Prostate gland (tissue), 2 donors: ENCODE measurements around the gene ANKIB1. TPM values are rescaled to one million over a fixed set of nuclear protein-coding genes. Genes with fewer than 3 reads are reported as not detected.

Experiments
- DNase-seq: peaks from one replicate; pipeline ENCODE4 v3.0.0-alpha.2; 2019; ENCODE audit warnings: low spot score
- H3K27ac ChIP-seq, 2 donors: fragments of 200-600 bp; sonication (generic); 2 replicates each; pipeline ENCODE4 v1.5.1; 2017 to 2019
- H3K27me3 ChIP-seq: fragments of 200-600 bp; sonication (generic); replicated peaks from 2 replicates; pipeline ENCODE4 v1.5.1; 2019; ENCODE audit not compliant: insufficient read depth
- H3K36me3 ChIP-seq, 2 donors: fragments of 200-600 bp; sonication (generic); 1 replicate in 1 of 2; 2 replicates in 1 of 2; pipeline versions ENCODE4 v1.5.1 to v1.8.1; 2017 to 2019
- H3K4me1 ChIP-seq: fragments of 200-600 bp; sonication (generic); replicated peaks from 2 replicates; pipeline ENCODE4 v1.5.1; 2019
- H3K4me3 ChIP-seq, 2 donors: fragments of 200-600 bp; sonication (generic); 2 replicates each; pipeline ENCODE4 v1.5.1; 2017 to 2019
- H3K9me3 ChIP-seq: fragments of 200-600 bp; sonication (generic); 2 replicates; pipeline ENCODE4 v1.5.1; 2017
- POLR2A ChIP-seq: fragments of 450-650 bp; IDR thresholded peaks from one replicate; pipeline ENCODE4 v1.6.1; 2016; ENCODE audit warnings: antibody characterized with exemption, mild to moderate bottlenecking
- POLR2AphosphoS5 ChIP-seq: sonication (generic); formaldehyde crosslinking; IDR thresholded peaks from one replicate; pipeline ENCODE4 v1.6.1; 2017; ENCODE audit warnings: antibody characterized with exemption
- WGBS: methylation state at CpG from one replicate; pipeline ENCODE4 v1.1.5; 2018; 5-methylcytosine and 5-hydroxymethylcytosine counted together
- intact Hi-C: fragments of 100-400 bp; cut with DNase I; formaldehyde crosslinking; loops from one replicate; pipeline ENCODE4 v1.14.2; 2022
- total RNA-seq, 2 donors: library from RNA; depleted of rRNA; stranded (reverse); fragments of >200 nt; gene quantifications; one replicate each; pipeline ENCODE4 v1.1.0, GENCODE V29; 2016
- TF ChIP-seq, protein P1 (sequence below), 4 experiments: fragments of 200-600 bp in 2 of 4; fragments of 450-650 bp in 2 of 4; sonication (generic) in 2 of 4; IDR thresholded peaks; 1 replicate in 3 of 4; 2 replicates in 1 of 4; pipeline ENCODE4 v1.5.1; 2016 to 2019; ENCODE audit warnings: antibody characterized with exemption in 4 of 4, mild to moderate bottlenecking in 2 of 4, moderate library complexity in 2 of 4

The ANKIB1 gene
- total RNA-seq, 2 donors from 2014 or later = 20.1 to 47.9 TPM

GRCh38 chr7:92221766-92222165, 24.0 kb upstream of the ANKIB1 start:
- Histone ChIP-seq H3K36me3 (peaks cover 0 to 5% of the 10 kb centered on the region in 2 donors), H3K9me3 (no peaks in the 10 kb centered on the region), H3K4me1 (no peaks in the 10 kb centered on the region), H3K4me3 (no peak overlapping the region), H3K27me3 (no peaks in the 10 kb centered on the region), H3K27ac (no peak overlapping the region)
- WGBS = 73% methylated on average over 3 of the region's 3 CpGs
- TF ChIP-seq, protein P1, sequence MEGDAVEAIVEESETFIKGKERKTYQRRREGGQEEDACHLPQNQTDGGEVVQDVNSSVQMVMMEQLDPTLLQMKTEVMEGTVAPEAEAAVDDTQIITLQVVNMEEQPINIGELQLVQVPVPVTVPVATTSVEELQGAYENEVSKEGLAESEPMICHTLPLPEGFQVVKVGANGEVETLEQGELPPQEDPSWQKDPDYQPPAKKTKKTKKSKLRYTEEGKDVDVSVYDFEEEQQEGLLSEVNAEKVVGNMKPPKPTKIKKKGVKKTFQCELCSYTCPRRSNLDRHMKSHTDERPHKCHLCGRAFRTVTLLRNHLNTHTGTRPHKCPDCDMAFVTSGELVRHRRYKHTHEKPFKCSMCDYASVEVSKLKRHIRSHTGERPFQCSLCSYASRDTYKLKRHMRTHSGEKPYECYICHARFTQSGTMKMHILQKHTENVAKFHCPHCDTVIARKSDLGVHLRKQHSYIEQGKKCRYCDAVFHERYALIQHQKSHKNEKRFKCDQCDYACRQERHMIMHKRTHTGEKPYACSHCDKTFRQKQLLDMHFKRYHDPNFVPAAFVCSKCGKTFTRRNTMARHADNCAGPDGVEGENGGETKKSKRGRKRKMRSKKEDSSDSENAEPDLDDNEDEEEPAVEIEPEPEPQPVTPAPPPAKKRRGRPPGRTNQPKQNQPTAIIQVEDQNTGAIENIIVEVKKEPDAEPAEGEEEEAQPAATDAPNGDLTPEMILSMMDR (IDR thresholded peaks at IDR 0.05) = no peak
- TF ChIP-seq POLR2AphosphoS5 (no peak), POLR2A (no peak)
- intact Hi-C loops = no loop called here
- no peak for DNase-seq

DNA sequence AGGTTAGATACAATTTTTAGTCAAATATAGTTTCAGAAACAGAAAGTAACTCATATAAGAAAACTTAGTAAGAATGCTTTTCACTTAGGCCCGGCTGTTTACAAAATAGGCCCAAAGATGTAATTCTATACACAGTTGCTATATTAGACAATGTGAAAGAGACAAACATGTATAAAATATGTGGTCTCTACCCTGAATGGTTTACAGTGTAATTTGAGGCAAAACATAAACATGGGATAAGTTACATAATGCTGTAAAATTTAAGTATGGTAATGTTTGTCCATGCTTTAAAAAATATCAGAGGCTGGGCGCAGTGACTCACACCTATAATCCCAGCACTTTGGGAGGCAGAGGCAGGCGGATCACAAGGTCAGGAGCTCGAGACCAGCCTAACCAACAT, 18.8 kb upstream of the ANKIB1 start:
- no peaks in the 10 kb centered on the region for H3K4me1 ChIP-seq
- peaks cover 0 to 2% of the 10 kb centered on the region in 2 donors for H3K36me3 ChIP-seq
- H3K9me3 ChIP-seq = no peaks in the 10 kb centered on the region
- intact Hi-C loops = no loop called here
- TF ChIP-seq POLR2AphosphoS5 (no peak), POLR2A (no peak)
- TF ChIP-seq, protein P1 (IDR thresholded peaks at IDR 0.05) = no peak
- WGBS = 84% methylated on average over 4 of the region's 4 CpGs
- no peak overlapping the region for H3K27ac ChIP-seq
- H3K4me3 ChIP-seq = no peak overlapping the region
- H3K27me3 ChIP-seq = no peaks in the 10 kb centered on the region
- no peak for DNase-seq

DNA sequence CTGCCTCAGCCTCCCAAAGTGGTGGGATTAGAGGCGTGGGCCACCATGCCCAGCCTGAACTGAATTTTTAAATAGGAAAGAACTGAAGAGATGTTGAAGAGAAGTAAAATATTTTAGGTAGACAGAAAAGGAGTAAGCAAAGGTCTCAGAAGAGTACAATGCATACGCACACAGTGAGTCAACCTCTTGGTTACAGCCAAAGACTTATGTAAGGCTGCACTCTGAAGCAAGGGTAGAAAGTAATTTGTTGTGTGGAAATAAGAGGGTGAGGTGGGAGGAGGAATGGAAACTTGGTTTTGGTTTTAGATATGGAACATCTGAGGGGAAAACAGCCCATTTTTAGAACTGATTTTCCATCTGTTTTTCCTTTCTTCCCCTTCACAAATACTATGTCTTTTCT, 17.7 kb upstream of the ANKIB1 start:
- H3K36me3 ChIP-seq = peaks cover 0 to 2% of the 10 kb centered on the region in 2 donors
- 99% methylated on average over 2 of the region's 2 CpGs for WGBS
- H3K9me3 ChIP-seq = no peaks in the 10 kb centered on the region
- TF ChIP-seq POLR2AphosphoS5 (no peak), POLR2A (no peak)
- TF ChIP-seq, protein P1 (IDR thresholded peaks at IDR 0.05) = no peak
- no peaks in the 10 kb centered on the region for H3K27me3 ChIP-seq
- H3K27ac ChIP-seq = no peak overlapping the region
- DNase-seq = no peak
- H3K4me3 ChIP-seq = no peak overlapping the region
- no peaks in the 10 kb centered on the region for H3K4me1 ChIP-seq
- intact Hi-C loops = no loop called here

DNA sequence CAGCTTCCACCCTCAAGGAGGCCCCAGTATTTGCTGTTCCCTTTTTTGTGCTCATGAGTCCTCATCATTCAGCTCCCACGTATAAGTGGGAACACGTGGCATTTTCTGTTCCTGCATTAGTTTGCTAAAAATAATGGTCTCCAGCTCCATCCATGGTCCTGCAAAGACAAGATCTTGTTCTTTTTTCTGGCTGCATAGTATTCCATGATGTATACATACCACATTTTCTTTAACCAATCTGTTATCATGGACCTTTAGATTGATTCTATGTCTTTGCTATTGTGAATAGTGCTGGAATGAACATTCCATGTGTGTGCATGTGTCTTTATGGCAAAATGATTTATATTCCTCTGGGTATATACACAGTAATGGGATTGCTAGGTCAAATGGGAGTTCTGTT, 17.0 kb upstream of the ANKIB1 start:
- DNase-seq = no peak
- TF ChIP-seq, protein P1 (IDR thresholded peaks at IDR 0.05) = no peak
- TF ChIP-seq POLR2AphosphoS5 (no peak), POLR2A (no peak)
- Histone ChIP-seq H3K27me3 (no peaks in the 10 kb centered on the region), H3K36me3 (no peaks in the 10 kb centered on the region), H3K27ac (no peak overlapping the region), H3K4me1 (no peaks in the 10 kb centered on the region), H3K9me3 (no peaks in the 10 kb centered on the region), H3K4me3 (no peak overlapping the region)
- intact Hi-C loops = no loop called here
- WGBS = 96% methylated on average over 2 of the region's 2 CpGs

DNA sequence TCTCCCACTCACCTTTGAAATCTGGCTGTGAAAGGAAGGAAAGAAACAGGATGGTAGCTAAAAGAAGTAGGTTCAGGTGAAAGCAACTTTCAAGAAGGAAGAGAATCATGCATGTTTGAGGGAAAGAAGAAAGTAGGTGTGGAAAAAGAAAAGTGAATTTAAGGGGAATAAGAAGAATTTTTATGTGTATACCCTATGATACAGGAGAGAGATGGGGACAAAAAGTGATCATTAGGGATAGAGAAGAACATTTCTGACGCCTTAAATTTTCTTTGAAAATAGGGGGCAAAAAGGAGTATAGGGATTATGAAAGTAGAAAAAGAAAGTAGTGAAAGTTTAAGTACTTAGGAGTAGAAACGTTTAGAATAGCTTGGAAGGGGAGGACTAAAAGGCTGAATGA, 15.2 kb upstream of the ANKIB1 start:
- Histone ChIP-seq H3K4me3 (no peak overlapping the region), H3K27ac (no peak overlapping the region), H3K27me3 (no peaks in the 10 kb centered on the region), H3K4me1 (no peaks in the 10 kb centered on the region), H3K9me3 (no peaks in the 10 kb centered on the region), H3K36me3 (no peaks in the 10 kb centered on the region)
- no peak for DNase-seq
- TF ChIP-seq, protein P1 (IDR thresholded peaks at IDR 0.05) = no peak
- TF ChIP-seq POLR2AphosphoS5 (no peak), POLR2A (no peak)
- intact Hi-C loops = no loop called here
- WGBS = 89% methylated on average over 2 of the region's 2 CpGs
